Fibroblast of lung (primary cell): ENCODE measurements around the gene LYAR. TPM values are rescaled to one million over a fixed set of nuclear protein-coding genes. Genes with fewer than 3 reads are reported as not detected.
"Not testable (repeated sequence)": the region's sequence is repeated elsewhere in the genome, so short reads cannot be mapped to it uniquely, and the experiment has no call there.

Experiments used
- DNase-seq, 2 donors: peaks; one replicate each; pipeline versions ENCODE4 v3.0.0 to v3.0.0-alpha.2; 2010; ENCODE audit warnings: low read depth in 2 of 2
- H2AFZ ChIP-seq: 2 replicates; pipeline ENCODE4 v1.5.1; 2012; ENCODE audit warnings: low read length, control low read depth, inconsistent platforms
- H3K27ac ChIP-seq: 2 replicates; pipeline ENCODE4 v1.5.1; 2011; ENCODE audit warnings: low read length, control low read depth; ENCODE audit not compliant: insufficient read depth
- H3K27me3 ChIP-seq: 2 replicates; pipeline ENCODE4 v1.5.1; 2011; ENCODE audit warnings: mild to moderate bottlenecking, low read length; ENCODE audit not compliant: control insufficient read depth, insufficient read depth
- H3K36me3 ChIP-seq: 2 replicates; pipeline ENCODE4 v1.5.1; 2011; ENCODE audit warnings: low read length; ENCODE audit not compliant: control insufficient read depth, insufficient read depth
- H3K4me1 ChIP-seq: 2 replicates; pipeline ENCODE4 v1.5.1; 2011; ENCODE audit warnings: low read length; ENCODE audit not compliant: control insufficient read depth, insufficient read depth; ENCODE audit errors: extremely low read depth
- H3K4me2 ChIP-seq: 2 replicates; pipeline ENCODE4 v1.5.1; 2011; ENCODE audit warnings: low read length, control low read depth; ENCODE audit not compliant: insufficient read depth; ENCODE audit errors: extremely low read depth
- H3K4me3 ChIP-seq, 4 experiments: fragments of 200-600 bp in 1 of 4; sonication (generic) in 1 of 4; replicated peaks in 1 of 4; 2 replicates each; pipeline ENCODE4 v1.5.1; 2011 to 2016; ENCODE audit warnings: low read length in 4 of 4, low read depth in 3 of 4, mild to moderate bottlenecking in 3 of 4, control low read depth in 2 of 4, inconsistent platforms in 1 of 4, mixed read lengths in 1 of 4; ENCODE audit not compliant: insufficient read depth in 1 of 4; ENCODE audit errors: control extremely low read depth in 1 of 4
- H3K79me2 ChIP-seq: 2 replicates; pipeline ENCODE4 v1.5.1; 2012; ENCODE audit warnings: mild to moderate bottlenecking, low read length, inconsistent platforms; ENCODE audit not compliant: control insufficient read depth, insufficient read depth
- H3K9ac ChIP-seq: 2 replicates; pipeline ENCODE4 v1.5.1; 2011; ENCODE audit warnings: mild to moderate bottlenecking, low read length, control low read depth; ENCODE audit not compliant: insufficient read depth
- H3K9me3 ChIP-seq: 2 replicates; pipeline ENCODE4 v1.5.1; 2012; ENCODE audit warnings: low read depth, low read length; ENCODE audit not compliant: control insufficient read depth, insufficient read depth
- H4K20me1 ChIP-seq: 2 replicates; pipeline ENCODE4 v1.5.1; 2011; ENCODE audit warnings: low read length; ENCODE audit not compliant: control insufficient read depth, insufficient read depth; ENCODE audit errors: extremely low read depth
- EZH2 ChIP-seq: IDR thresholded peaks from 2 replicates; pipeline ENCODE4 v1.5.1; 2012; ENCODE audit warnings: low read length, control low read depth, mild to moderate bottlenecking; ENCODE audit errors: missing control alignments
- polyA plus RNA-seq, 2 donors: library from polyadenylated mRNA; depleted of rRNA in 1 of 2; stranded (reverse) in 1 of 2; unstranded in 1 of 2; fragments of >200 nt; gene quantifications; 2 replicates each; pipeline ENCODE4 v1.2.1, GENCODE V29; 2011 to 2012; ENCODE audit warnings: missing spikeins in 1 of 2
- total RNA-seq: library from RNA; depleted of rRNA; stranded (reverse); fragments of >200 nt; gene quantifications from 2 replicates; pipeline ENCODE4 v1.2.1, GENCODE V29; 2014
- TF ChIP-seq, protein P1 (sequence below), 2 donors: IDR thresholded peaks in 1 of 2; conservative IDR thresholded peaks in 1 of 2; 1 replicate in 1 of 2; 2 replicates in 1 of 2; pipeline ENCODE4 v1.5.1; 2011 to 2012; ENCODE audit warnings: low read length in 2 of 2, control low read depth in 1 of 2, inconsistent platforms in 1 of 2, low read depth in 1 of 2, mild to moderate bottlenecking in 1 of 2

The LYAR gene
- total and polyA plus RNA-seq, 2 donors (not counting 1 experiment from before 2014, with no cell fraction given), result 10.1 to 11.1 TPM

DNA sequence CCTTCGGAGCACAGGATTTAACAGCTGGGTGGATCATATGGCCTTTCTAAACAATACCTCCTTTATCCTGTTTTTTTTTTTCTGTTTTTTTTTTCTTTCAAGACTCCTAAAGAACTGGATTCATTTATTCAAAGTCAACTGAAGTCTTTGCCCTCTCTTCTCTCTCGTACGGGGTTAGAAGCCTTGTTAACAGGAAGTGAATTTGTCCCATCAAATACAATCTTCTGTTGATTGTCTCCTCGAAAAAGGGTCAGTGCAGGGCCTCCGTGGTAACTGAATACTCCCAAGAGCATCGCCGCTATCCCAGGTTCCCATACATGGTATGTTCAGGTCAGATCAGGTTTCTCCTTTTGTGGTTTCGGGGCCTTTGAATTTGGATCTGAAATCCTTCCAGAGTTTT lies 40.1 kb downstream of the LYAR start:
- DNase-seq, result no peak
- Histone ChIP-seq H4K20me1 (no peaks in the 10 kb centered on the region), H3K9me3 (no peaks in the 10 kb centered on the region), H3K4me3 (no peak overlapping the region), H3K4me1 (peaks cover 4% of the 10 kb centered on the region), H3K9ac (no peak overlapping the region), H3K27me3 (no peaks in the 10 kb centered on the region), H3K4me2 (no peak overlapping the region), H2AFZ (no peak overlapping the region), H3K36me3 (peaks cover 2% of the 10 kb centered on the region), H3K79me2 (peaks cover 10% of the 10 kb centered on the region), H3K27ac (no peak overlapping the region)
- TF ChIP-seq, protein P1, sequence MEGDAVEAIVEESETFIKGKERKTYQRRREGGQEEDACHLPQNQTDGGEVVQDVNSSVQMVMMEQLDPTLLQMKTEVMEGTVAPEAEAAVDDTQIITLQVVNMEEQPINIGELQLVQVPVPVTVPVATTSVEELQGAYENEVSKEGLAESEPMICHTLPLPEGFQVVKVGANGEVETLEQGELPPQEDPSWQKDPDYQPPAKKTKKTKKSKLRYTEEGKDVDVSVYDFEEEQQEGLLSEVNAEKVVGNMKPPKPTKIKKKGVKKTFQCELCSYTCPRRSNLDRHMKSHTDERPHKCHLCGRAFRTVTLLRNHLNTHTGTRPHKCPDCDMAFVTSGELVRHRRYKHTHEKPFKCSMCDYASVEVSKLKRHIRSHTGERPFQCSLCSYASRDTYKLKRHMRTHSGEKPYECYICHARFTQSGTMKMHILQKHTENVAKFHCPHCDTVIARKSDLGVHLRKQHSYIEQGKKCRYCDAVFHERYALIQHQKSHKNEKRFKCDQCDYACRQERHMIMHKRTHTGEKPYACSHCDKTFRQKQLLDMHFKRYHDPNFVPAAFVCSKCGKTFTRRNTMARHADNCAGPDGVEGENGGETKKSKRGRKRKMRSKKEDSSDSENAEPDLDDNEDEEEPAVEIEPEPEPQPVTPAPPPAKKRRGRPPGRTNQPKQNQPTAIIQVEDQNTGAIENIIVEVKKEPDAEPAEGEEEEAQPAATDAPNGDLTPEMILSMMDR (conservative IDR thresholded peaks at IDR 0.05 in 1 of 2, IDR thresholded peaks at IDR 0.05 in 1 of 2; ENCODE audit: low read depth in 1 of 2, low read length in 2 of 2), result no peak
- no peak for TF ChIP-seq EZH2

DNA sequence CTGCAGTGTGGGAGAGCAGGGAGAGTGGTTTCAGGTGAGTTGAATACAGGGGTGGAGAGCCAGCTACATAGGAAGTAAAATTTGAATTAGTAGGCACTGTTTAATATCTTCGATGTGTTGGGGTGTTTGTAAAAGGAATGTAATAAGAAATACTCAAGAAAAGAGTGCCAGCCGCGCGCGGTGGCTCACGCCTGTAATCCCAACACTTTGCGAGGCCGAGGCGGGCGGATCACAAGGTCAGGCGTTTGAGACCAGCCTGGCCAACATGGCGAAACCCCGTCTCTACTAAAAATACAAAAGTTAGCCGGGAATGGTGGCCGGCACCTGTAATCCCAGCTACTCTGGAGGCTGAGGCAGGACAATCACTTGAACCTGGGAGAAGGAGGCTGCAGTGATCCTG lies 40.6 kb downstream of the LYAR start:
- not testable (repeated sequence) for H3K4me1 ChIP-seq, H3K9ac ChIP-seq, H3K27me3 ChIP-seq, H3K27ac ChIP-seq, H3K79me2 ChIP-seq, H3K9me3 ChIP-seq, H3K36me3 ChIP-seq, H4K20me1 ChIP-seq, DNase-seq
- H2AFZ ChIP-seq, result peak overlapping the region; percentile 83
- H3K4me2 ChIP-seq, result peak overlapping the region; percentile 84
- peak overlapping the region in 2 of 4 experiments; percentile 79 to 99 for H3K4me3 ChIP-seq

DNA sequence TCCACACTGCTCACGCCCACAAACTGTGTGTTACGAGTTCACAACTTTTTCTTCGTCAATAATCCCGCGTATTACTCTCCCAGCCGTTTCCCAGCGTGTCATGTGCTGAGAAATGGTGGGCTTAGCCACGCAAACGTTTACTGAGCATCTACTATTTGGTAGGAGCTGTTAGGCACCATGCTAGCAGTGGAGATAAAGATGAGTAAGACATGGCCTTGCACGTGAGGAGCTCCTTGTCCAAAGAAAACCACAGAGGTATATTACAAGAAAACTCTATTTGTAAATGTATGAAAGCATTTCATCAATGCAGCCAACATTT lies 41.1 kb downstream of the LYAR start:
- peak overlapping the region; percentile 92 for H3K27ac ChIP-seq
- peak overlapping the region; percentile 79 to 99 (median 93) for H3K4me3 ChIP-seq
- H3K36me3 ChIP-seq, result peaks cover 4% of the 10 kb centered on the region
- H3K9ac ChIP-seq, result peak overlapping the region; percentile 96
- H3K9me3 ChIP-seq, result no peaks in the 10 kb centered on the region
- no peak for DNase-seq
- peak overlapping the region; percentile 83 for H2AFZ ChIP-seq
- peaks cover 10% of the 10 kb centered on the region for H3K79me2 ChIP-seq
- H3K27me3 ChIP-seq, result no peaks in the 10 kb centered on the region
- TF ChIP-seq, protein P1 (conservative IDR thresholded peaks at IDR 0.05 in 1 of 2, IDR thresholded peaks at IDR 0.05 in 1 of 2; ENCODE audit: low read depth in 1 of 2, low read length in 2 of 2), result no peak
- TF ChIP-seq EZH2, result no peak
- peak overlapping the region; percentile 84 for H3K4me2 ChIP-seq
- no peaks in the 10 kb centered on the region for H4K20me1 ChIP-seq
- peaks cover 4% of the 10 kb centered on the region for H3K4me1 ChIP-seq
